B cell (primary cell): ENCODE data around the gene GRIK2. TPM values are rescaled to one million over a fixed set of nuclear protein-coding genes. Genes with fewer than 3 reads are reported as not detected.

Experiments
- ATAC-seq: fragments of 200-7000 bp; cut with Tn5 transposase; one replicate; pipeline ENCODE4 v1.10.0; 2021; ENCODE audit warnings: low read depth, mild to moderate bottlenecking, moderate number of reproducible peaks, moderate library complexity
- CTCF ChIA-PET: fragments of 350-600 bp; sonication (Branson Sonifier 250); formaldehyde crosslinking; loops from one replicate; lab custom pipeline; 2021; ENCODE audit warnings: antibody characterized with exemption, inconsistent platforms; lab: Charles Lee
- POLR2A ChIA-PET: fragments of 350-600 bp; sonication (Branson Sonifier 250); formaldehyde crosslinking; loops from one replicate; lab custom pipeline; 2021; ENCODE audit warnings: antibody characterized with exemption; lab: Charles Lee
- DNase-seq: peaks from one replicate; pipeline ENCODE4 v3.0.0; 2013
- H2AFZ ChIP-seq: 2 replicates; pipeline ENCODE4 v1.6.1; 2012; ENCODE audit warnings: mild to moderate bottlenecking, low read depth, low read length; ENCODE audit not compliant: insufficient read depth, poor library complexity, severe bottlenecking
- H3K27ac ChIP-seq, 2 donors: 1 replicate in 1 of 2; 2 replicates in 1 of 2; pipeline ENCODE4 v1.5.1; 2012 to 2013; ENCODE audit warnings: low read length in 2 of 2, mild to moderate bottlenecking in 2 of 2, moderate library complexity in 1 of 2
- H3K27me3 ChIP-seq, 4 experiments: fragments of 200-600 bp in 1 of 4; sonication (generic) in 1 of 4; replicated peaks in 1 of 4; 1 replicate in 2 of 4; 2 replicates in 2 of 4; pipeline versions ENCODE4 v1.6.1 to v1.7.0; 2013 to 2016; ENCODE audit warnings: low read length in 3 of 4, mild to moderate bottlenecking in 2 of 4, mixed read lengths in 1 of 4, moderate library complexity in 1 of 4; ENCODE audit not compliant: insufficient read depth in 4 of 4, control insufficient read depth in 3 of 4; ENCODE audit errors: control extremely low read depth in 1 of 4
- H3K36me3 ChIP-seq, 2 experiments: replicated peaks in 1 of 2; 1 replicate in 1 of 2; 2 replicates in 1 of 2; pipeline versions ENCODE4 v1.6.1 to v1.7.1; 2013; ENCODE audit warnings: low read length in 1 of 2; ENCODE audit not compliant: insufficient read depth in 2 of 2, control insufficient read depth in 1 of 2; ENCODE audit errors: control extremely low read depth in 1 of 2, extremely low read depth in 1 of 2
- H3K4me1 ChIP-seq, 2 donors: fragments of 200-600 bp in 1 of 2; sonication (generic) in 1 of 2; 1 replicate in 1 of 2; 2 replicates in 1 of 2; pipeline versions ENCODE4 v1.5.1 to v1.6.1; 2013 to 2017; ENCODE audit warnings: low read length in 2 of 2; ENCODE audit not compliant: control insufficient read depth in 2 of 2, insufficient read depth in 2 of 2
- H3K4me2 ChIP-seq: replicated peaks from 2 replicates; pipeline ENCODE3; 2012; ENCODE audit warnings: mild to moderate bottlenecking, low read depth, low read length; ENCODE audit not compliant: poor library complexity, severe bottlenecking
- H3K4me3 ChIP-seq, 5 experiments: fragments of 200-600 bp in 1 of 5; sonication (generic) in 1 of 5; 1 replicate in 3 of 5; 2 replicates in 2 of 5; pipeline versions ENCODE4 v1.5.1 to v1.7.0; 2011 to 2016; ENCODE audit warnings: low read length in 4 of 5, mild to moderate bottlenecking in 4 of 5, low read depth in 2 of 5, control low read depth in 1 of 5, moderate library complexity in 1 of 5; ENCODE audit not compliant: insufficient read depth in 1 of 5; ENCODE audit errors: control extremely low read depth in 1 of 5, extremely low read depth in 1 of 5
- H3K79me2 ChIP-seq: fragments of 200-600 bp; sonication (generic); one replicate; pipeline ENCODE4 v1.6.0; 2016; ENCODE audit warnings: low read length; ENCODE audit not compliant: control insufficient read depth, insufficient read depth
- H3K9ac ChIP-seq: fragments of 200-600 bp; sonication (generic); 2 replicates; pipeline ENCODE4 v1.6.1; 2017; ENCODE audit warnings: mild to moderate bottlenecking, low read length, moderate library complexity
- H3K9me3 ChIP-seq, 3 donors: one replicate each; pipeline versions ENCODE4 v1.6.1 to v1.7.1; 2013; ENCODE audit warnings: low read length in 2 of 3; ENCODE audit not compliant: control insufficient read depth in 2 of 3, insufficient read depth in 1 of 3; ENCODE audit errors: control extremely low read depth in 1 of 3
- H4K20me1 ChIP-seq: 2 replicates; pipeline ENCODE4 v1.6.0; 2012; ENCODE audit warnings: mild to moderate bottlenecking, low read length; ENCODE audit not compliant: insufficient read depth, control insufficient read depth, poor library complexity, severe bottlenecking
- H3K27ac Mint-ChIP-seq: one replicate; pipeline ENCODE4 v1.8.0; 2021; ENCODE audit warnings: mixed read lengths
- H3K27me3 Mint-ChIP-seq: one replicate; pipeline ENCODE4 v1.8.0; 2021; ENCODE audit warnings: mixed read lengths
- H3K4me1 Mint-ChIP-seq: one replicate; pipeline ENCODE4 v1.8.0; 2021; ENCODE audit warnings: mixed read lengths
- H3K4me3 Mint-ChIP-seq: one replicate; pipeline ENCODE4 v1.8.0; 2021; ENCODE audit warnings: mixed read lengths
- H3K9me3 Mint-ChIP-seq: one replicate; pipeline ENCODE4 v1.8.0; 2022; ENCODE audit warnings: mixed read lengths; ENCODE audit not compliant: insufficient read depth
- EZH2 ChIP-seq: IDR thresholded peaks from 2 replicates; pipeline ENCODE4 v1.6.1; 2012; ENCODE audit warnings: borderline replicate concordance, low read depth, mild to moderate bottlenecking, moderate library complexity, low read length; ENCODE audit not compliant: insufficient read depth, poor library complexity, severe bottlenecking
- WGBS: methylation state at CpG from one replicate; pipeline ENCODE4 v1.1.5; 2013; ENCODE audit warnings: missing lambda C conversion rate; ENCODE audit not compliant: insufficient coverage; 5-methylcytosine and 5-hydroxymethylcytosine counted together
- intact Hi-C: fragments of 100-400 bp; cut with micrococcal nuclease; formaldehyde crosslinking; loops from one replicate; pipeline ENCODE4 v1.10.0; 2022
- polyA plus RNA-seq: library from polyadenylated mRNA; depleted of rRNA; stranded (reverse); fragments of >200 nt; gene quantifications from 2 replicates; pipeline ENCODE4 v1.2.3, GENCODE V29; 2012
- total RNA-seq, 2 donors: library from RNA; stranded (reverse); fragments of 120-200 nt in 1 of 2; gene quantifications; 1 replicate in 1 of 2; 2 replicates in 1 of 2; pipeline versions ENCODE4 v1.2.3 to v1.2.4, GENCODE V29; 2013 to 2022
- TF ChIP-seq, protein P1 (sequence below): fragments of 200-600 bp; IDR thresholded peaks from one replicate; pipeline ENCODE4 v1.8.0; 2022; ENCODE audit warnings: antibody characterized with exemption, mild to moderate bottlenecking

Gene GRIK2
- total and polyA plus RNA-seq, 2 donors (not counting 1 experiment from before 2014, with no cell fraction given), result not detected

DNA sequence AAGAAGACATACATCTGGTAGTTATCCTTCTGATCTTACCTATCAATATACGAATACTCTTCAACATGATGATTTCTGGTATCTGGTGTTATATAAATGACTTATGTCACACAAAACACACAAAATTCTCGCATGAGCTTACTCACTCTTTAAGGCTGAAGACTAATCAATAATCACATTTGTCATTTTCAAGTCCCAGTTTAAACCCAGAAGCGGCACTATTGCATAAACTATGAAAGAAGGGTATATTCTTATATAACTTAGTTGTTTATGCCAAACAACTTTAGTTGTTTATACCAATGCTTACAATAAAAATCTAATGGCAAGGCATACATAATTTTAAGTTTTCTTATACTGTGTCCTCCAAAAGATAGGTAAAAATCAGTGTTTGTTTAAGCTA is 293.1 kb downstream of the GRIK2 start:
- intact Hi-C loops, result no loop called here
- Histone ChIP-seq H3K9ac (no peak overlapping the region), H3K4me1 (no peaks in the 10 kb centered on the region), H3K27me3 (no peaks in the 10 kb centered on the region), H4K20me1 (no peaks in the 10 kb centered on the region), H3K4me3 (no peak overlapping the region), H3K4me2 (no peak overlapping the region), H2AFZ (no peak overlapping the region), H3K27ac (no peak overlapping the region), H3K9me3 (no peaks in the 10 kb centered on the region), H3K79me2 (no peaks in the 10 kb centered on the region), H3K36me3 (no peaks in the 10 kb centered on the region)
- ATAC-seq, result no peak
- H3K27me3 Mint-ChIP-seq, result no peaks in the 10 kb centered on the region
- no CpG with 5 or more reads among the region's 3 CpGs for WGBS
- no peak for DNase-seq
- ChIA-PET CTCF (no interaction called here), POLR2A (no interaction called here)
- H3K27ac Mint-ChIP-seq, result no peak overlapping the region
- no peaks in the 10 kb centered on the region for H3K9me3 Mint-ChIP-seq
- no peak for TF ChIP-seq EZH2
- TF ChIP-seq, protein P1, sequence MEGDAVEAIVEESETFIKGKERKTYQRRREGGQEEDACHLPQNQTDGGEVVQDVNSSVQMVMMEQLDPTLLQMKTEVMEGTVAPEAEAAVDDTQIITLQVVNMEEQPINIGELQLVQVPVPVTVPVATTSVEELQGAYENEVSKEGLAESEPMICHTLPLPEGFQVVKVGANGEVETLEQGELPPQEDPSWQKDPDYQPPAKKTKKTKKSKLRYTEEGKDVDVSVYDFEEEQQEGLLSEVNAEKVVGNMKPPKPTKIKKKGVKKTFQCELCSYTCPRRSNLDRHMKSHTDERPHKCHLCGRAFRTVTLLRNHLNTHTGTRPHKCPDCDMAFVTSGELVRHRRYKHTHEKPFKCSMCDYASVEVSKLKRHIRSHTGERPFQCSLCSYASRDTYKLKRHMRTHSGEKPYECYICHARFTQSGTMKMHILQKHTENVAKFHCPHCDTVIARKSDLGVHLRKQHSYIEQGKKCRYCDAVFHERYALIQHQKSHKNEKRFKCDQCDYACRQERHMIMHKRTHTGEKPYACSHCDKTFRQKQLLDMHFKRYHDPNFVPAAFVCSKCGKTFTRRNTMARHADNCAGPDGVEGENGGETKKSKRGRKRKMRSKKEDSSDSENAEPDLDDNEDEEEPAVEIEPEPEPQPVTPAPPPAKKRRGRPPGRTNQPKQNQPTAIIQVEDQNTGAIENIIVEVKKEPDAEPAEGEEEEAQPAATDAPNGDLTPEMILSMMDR, result no peak
- no peak overlapping the region for H3K4me3 Mint-ChIP-seq
- H3K4me1 Mint-ChIP-seq, result no peaks in the 10 kb centered on the region

- CTCF ChIA-PET, result no interaction called here
- Mint-ChIP-seq H3K27me3 (no peaks in the 10 kb centered on the region), H3K27ac (no peak overlapping the region), H3K4me1 (no peaks in the 10 kb centered on the region), H3K9me3 (no peaks in the 10 kb centered on the region), H3K4me3 (no peak overlapping the region)
- POLR2A ChIA-PET, result no interaction called here
- Histone ChIP-seq H3K4me2 (no peak overlapping the region), H3K9me3 (no peaks in the 10 kb centered on the region), H3K4me1 (no peaks in the 10 kb centered on the region), H3K36me3 (no peaks in the 10 kb centered on the region), H3K27me3 (no peaks in the 10 kb centered on the region), H2AFZ (no peak overlapping the region), H3K79me2 (no peaks in the 10 kb centered on the region), H3K4me3 (no peak overlapping the region), H3K9ac (no peak overlapping the region), H4K20me1 (no peaks in the 10 kb centered on the region), H3K27ac (no peak overlapping the region)
- intact Hi-C loops, result no loop called here
- WGBS, result no CpG with 5 or more reads among the region's 1 CpG
- ATAC-seq, result no peak
- TF ChIP-seq, protein P1, result no peak
- no peak for TF ChIP-seq EZH2
- no peak for DNase-seq
Observed at GRCh38 chr6:101689156-101689555, 295.6 kb downstream of the GRIK2 start.
